NCI-H2227 (cell line): ENCODE data around the gene P2RX5.
"Not testable (repeated sequence)": the region's sequence is repeated elsewhere in the genome, so short reads cannot be mapped to it uniquely, and the experiment has no call there.

ENCODE experiments used
- DNase-seq: peaks from one replicate; lab custom pipeline; 2025; ENCODE audit not compliant: unreplicated experiment; lab: John Stamatoyannopoulos, UW

P2RX5 gene

GRCh38 chr17:3712811-3713463 lies 17.0 kb upstream of the P2RX5 start:
- no peak for DNase-seq

- no peak for DNase-seq
Measured at GRCh38 chr17:3710951-3711383, 15.0 kb upstream of the P2RX5 start.

DNA sequence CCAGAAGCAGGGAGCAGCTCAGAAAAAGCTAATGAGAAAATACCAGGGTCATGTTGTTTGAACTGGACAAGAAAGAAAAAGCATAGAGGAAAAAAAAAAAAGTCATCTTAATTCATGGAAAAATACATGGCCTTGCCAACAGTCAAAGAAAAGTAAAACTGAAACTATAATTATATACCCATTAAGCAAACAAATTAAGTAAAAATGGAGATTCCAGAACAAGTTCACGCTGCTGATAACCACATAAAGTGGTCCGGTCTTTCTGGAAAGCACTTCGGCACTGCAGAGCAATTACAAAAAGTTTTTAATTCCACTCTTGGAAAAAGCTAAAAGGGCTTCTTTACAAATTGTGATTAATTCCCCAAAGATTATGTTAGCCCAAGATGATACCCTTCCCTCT lies 12.4 kb upstream of the P2RX5 start:
- DNase-seq: no peak

GRCh38 chr17:3705718-3705984 lies 9.7 kb upstream of the P2RX5 start:
- DNase-seq: not testable (repeated sequence)

GRCh38 chr17:3704931-3705717 lies 9.2 kb upstream of the P2RX5 start:
- DNase-seq: no peak

DNA sequence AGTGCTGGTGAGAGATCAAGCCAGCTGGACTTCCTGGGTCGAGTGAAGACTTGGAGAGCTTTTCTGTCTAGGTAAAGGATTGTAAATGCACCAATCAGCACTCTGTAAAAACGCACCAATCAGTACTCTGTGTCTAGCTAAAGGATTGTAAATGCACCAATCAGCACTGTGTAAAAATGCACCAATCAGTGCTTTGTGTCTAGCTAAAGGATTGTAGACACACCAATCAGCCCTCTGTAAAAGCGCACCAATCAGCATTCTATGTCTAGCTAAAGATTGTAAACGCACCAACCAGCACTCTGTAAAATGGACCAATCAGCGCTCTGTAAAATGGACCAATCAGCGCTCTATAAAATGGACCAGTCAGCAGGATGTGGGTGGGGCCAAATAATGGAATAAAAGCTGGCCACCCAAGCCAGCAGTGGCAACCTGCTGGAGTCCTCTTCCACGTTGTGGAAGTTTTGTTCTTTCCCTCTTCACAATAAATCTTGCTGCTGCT lies 6.1 kb upstream of the P2RX5 start:
- not testable (repeated sequence) for DNase-seq

DNA sequence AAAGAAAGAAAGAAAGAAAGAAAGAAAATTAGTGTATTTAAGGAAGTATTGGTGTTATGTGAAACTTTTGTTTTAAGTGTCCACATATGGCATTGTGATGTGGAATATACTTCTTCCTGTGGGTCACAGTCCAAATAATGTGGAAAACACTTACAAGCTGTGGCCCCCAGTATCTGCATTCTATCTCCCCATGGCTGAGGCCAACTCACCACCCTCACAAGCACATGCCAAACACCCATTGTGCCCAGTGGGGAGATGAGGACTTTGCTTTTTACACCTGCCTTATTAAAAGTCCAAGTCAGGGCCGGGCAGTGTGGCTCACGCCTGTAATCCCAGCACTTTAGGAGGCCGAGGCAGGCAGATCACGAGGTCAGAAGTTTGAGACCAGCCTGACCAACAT lies 4.0 kb upstream of the P2RX5 start:
- DNase-seq: no peak

DNA sequence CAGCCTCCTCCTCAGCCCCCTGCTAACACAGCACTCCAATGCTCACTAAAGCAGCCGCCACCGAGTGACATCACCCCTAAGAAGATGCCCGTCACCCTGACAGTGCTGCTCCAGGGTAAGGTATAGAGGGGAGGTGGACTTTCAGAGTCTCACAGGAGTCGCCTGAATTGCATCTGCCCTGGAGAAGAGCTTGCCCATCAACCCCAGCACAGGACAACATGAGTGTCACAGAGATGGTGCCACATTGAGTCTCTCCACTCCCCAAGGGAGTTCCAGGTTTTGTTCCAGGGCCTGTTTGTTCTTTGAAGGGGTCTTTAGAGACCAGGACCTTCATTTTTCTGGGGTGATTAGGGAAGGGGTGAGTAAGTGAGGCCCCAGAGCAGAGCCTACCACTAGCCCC lies 2.2 kb upstream of the P2RX5 start:
- no peak for DNase-seq

DNA sequence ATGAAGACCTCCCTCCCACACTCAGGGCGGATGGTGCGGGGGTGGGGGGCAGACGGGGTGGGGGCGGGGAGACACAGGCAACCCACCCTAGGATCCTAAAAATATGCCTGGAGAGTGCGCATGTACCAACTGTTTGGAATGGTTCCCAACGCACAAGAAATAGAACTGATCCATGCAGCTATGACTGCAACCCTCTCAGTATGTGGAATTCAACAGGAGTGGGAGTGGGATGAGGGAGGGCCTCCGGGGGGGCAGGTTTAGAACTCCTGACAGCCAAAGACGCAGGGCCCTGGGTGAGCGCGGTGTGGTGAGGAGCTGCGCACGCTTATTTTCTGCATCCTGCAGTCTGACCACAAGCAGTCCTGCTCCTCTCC lies 1.1 kb upstream of the P2RX5 start:
- DNase-seq: no peak

GRCh38 chr17:3695129-3695722 lies 729 bp downstream of the P2RX5 start:
- DNase-seq: no peak

GRCh38 chr17:3693829-3694231 lies 2.1 kb downstream of the P2RX5 start:
- no peak for DNase-seq

DNA sequence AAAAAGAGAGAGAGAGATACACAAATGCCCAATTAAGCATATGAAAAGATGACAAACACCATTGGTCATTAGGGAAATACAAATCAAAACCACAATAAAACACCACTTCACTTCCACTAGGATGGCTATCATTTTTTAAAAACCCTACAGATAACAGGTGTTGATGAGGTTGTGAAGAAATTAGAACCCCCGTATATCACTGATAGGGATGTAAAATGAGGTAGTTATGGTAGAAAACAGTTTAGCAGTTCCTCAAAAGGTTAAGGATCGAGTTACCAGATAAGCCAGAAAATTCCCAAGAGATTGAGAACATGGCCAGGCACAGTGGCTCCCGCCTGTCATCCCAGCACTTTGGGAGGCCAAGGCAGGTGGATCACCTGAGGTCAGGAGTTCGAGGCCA lies 2.8 kb downstream of the P2RX5 start:
- DNase-seq: no peak

DNA sequence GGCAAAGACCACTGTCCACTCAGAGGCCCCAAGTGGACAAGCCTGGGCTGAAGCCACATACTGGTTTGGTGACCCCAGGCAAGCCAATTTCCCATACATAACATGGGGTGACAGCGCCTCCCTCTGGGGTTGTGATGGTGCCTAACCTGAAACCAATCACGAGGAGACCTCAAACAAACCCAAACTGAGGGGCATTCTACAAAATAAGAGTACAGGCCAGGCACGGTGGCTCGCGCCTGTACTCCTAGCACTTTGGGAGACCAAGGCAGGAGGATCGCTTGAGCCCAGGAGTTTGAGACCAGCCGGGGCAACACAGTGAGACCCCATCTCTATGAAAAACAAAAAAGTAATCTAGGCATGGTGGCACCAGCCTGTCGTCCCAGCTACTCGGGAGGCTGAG lies 3.6 kb downstream of the P2RX5 start:
- no peak for DNase-seq

DNA sequence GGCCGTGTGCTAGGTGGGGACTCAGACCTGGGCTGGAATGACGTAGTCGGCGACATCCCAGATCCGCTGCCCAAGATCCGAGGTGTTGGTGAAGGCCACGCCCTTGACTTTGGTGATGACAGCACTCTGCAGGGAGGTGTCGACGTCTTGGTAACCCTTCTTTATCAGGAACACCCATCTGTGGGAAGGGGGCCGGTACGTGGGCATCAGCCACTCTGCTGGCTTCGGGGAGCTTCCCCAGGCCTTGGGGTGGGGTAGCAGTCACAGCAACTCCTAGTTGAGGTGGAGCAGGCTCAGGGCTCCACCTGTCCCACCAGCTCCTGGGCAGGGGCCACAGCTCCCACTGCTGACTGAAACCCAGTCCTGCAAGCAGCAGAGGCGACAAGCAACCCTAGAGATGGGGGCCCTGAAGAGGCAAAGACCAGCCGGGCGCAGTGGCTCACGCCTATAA lies 4.3 kb downstream of the P2RX5 start:
- no peak for DNase-seq

- DNase-seq: no peak
Measured at GRCh38 chr17:3690094-3690715, 5.8 kb downstream of the P2RX5 start.

GRCh38 chr17:3689262-3690093 lies 6.5 kb downstream of the P2RX5 start:
- no peak for DNase-seq

- DNase-seq: no peak
Measured at GRCh38 chr17:3688852-3689261, 7.1 kb downstream of the P2RX5 start.

- no peak for DNase-seq
Measured at GRCh38 chr17:3688027-3688553, 7.9 kb downstream of the P2RX5 start.

DNA sequence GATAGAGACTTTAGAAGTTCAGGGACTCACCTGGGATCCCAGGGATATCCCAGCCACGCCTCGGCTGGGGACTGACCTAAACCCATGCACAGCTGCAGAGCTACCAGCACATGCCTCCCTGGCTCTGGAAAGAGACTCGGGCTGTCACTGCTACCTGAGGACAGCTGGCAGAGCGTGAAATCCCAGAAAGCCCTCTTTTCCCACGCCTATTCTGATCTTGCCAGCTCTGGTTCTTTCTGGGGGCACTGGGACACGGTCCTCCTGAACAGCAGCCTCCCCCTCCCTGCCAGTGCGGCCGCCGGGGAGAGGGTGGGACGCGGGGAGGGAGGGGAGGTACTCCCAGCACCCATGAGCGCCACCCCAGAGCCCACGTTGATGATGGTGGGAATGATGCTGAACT lies 10.8 kb downstream of the P2RX5 start:
- DNase-seq: no peak

GRCh38 chr17:3683054-3683511 lies 12.9 kb downstream of the P2RX5 start:
- peak; percentile 38 for DNase-seq

DNA sequence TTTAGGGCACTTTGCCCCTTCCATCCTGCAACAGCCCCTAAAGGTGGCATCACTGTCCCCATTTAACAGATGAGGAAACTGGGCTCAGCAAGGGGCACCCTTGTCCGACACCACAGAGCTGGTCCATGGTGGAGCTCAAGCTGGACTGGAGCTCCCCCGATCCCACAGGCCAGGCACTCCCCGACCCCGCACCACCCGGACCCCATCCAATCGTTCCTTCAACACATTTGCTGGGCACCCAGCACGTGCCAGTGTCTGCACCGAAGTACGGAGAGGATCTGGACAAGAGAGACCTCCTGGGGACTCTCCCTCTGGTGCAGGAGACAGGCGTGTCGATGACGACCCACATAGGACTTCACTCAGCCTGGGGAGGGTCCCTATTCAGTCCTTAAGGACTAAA lies 13.9 kb downstream of the P2RX5 start:
- DNase-seq: no peak
